A172 (cell line): ENCODE results near the gene CCR7. TPM values are rescaled to one million over a fixed set of nuclear protein-coding genes. Genes with fewer than 3 reads are reported as not detected.
A peak's percentile ranks its signal among the peaks of the same experiment; 100 is the strongest.

Source experiments
- DNase-seq: peaks from one replicate; pipeline ENCODE4 v3.0.0-alpha.2; 2015; ENCODE audit warnings: low spot score
- total RNA-seq: library from RNA; depleted of rRNA; stranded (reverse); fragments of >200 nt; shearing (Covaris generic); gene quantifications from 2 replicates; pipeline ENCODE4 v1.2.3, GENCODE V29; 2014

The CCR7 gene
- total RNA-seq, 1 experiment from 2014 or later, result not detected

GRCh38 chr17:40561871-40562611, 3.2 kb downstream of the CCR7 start:
- DNase-seq, result no peak

GRCh38 chr17:40561294-40561870, 3.9 kb downstream of the CCR7 start:
- DNase-seq, result no peak

GRCh38 chr17:40560592-40561293, 4.5 kb downstream of the CCR7 start:
- DNase-seq, result peak; percentile 49

- DNase-seq, result peak; percentile 90
These were observed 5.2 kb downstream of the CCR7 start for GRCh38 chr17:40559954-40560591.

- DNase-seq, result no peak
These were observed 5.7 kb downstream of the CCR7 start for GRCh38 chr17:40559564-40559916.

- no peak for DNase-seq
These were observed 6.2 kb downstream of the CCR7 start for GRCh38 chr17:40558890-40559563.

- no peak for DNase-seq
These were observed 6.9 kb downstream of the CCR7 start for GRCh38 chr17:40558300-40558889.

- no peak for DNase-seq
These were observed 7.6 kb downstream of the CCR7 start for GRCh38 chr17:40557531-40558299.

- no peak for DNase-seq
These were observed 8.3 kb downstream of the CCR7 start for GRCh38 chr17:40556884-40557414.

GRCh38 chr17:40556198-40556661, 9.0 kb downstream of the CCR7 start:
- DNase-seq, result no peak

- no peak for DNase-seq
These were observed 9.7 kb downstream of the CCR7 start for GRCh38 chr17:40555296-40556190.

- DNase-seq, result no peak
These were observed 10.5 kb downstream of the CCR7 start for GRCh38 chr17:40554646-40555295.

- DNase-seq, result no peak
These were observed 11.4 kb downstream of the CCR7 start for GRCh38 chr17:40553694-40554534.

- no peak for DNase-seq
These were observed 12.2 kb downstream of the CCR7 start for GRCh38 chr17:40552806-40553693.

- DNase-seq, result no peak
These were observed 13.1 kb downstream of the CCR7 start for GRCh38 chr17:40551879-40552768.
